Upper lobe of left lung (tissue), 4 donors: Measurements from ENCODE around the gene CLDN6.

Experiments
- CTCF ChIP-seq, 6 experiments: fragments of 450-650 bp in 4 of 6; fragments of 200-600 bp in 2 of 6; sonication (generic) in 2 of 6; IDR thresholded peaks; one replicate each; pipeline ENCODE4 v1.5.1; 2016 to 2019; ENCODE audit warnings: antibody characterized with exemption in 6 of 6
- EP300 ChIP-seq, 4 donors: sonication (generic); formaldehyde crosslinking; IDR thresholded peaks; one replicate each; pipeline ENCODE4 v1.5.1; 2017; ENCODE audit warnings: antibody characterized with exemption in 4 of 4, control low read depth in 2 of 4
- POLR2AphosphoS5 ChIP-seq, 2 donors: sonication (generic); formaldehyde crosslinking; IDR thresholded peaks; one replicate each; pipeline ENCODE4 v1.5.1; 2017; ENCODE audit warnings: antibody characterized with exemption in 2 of 2

DNA sequence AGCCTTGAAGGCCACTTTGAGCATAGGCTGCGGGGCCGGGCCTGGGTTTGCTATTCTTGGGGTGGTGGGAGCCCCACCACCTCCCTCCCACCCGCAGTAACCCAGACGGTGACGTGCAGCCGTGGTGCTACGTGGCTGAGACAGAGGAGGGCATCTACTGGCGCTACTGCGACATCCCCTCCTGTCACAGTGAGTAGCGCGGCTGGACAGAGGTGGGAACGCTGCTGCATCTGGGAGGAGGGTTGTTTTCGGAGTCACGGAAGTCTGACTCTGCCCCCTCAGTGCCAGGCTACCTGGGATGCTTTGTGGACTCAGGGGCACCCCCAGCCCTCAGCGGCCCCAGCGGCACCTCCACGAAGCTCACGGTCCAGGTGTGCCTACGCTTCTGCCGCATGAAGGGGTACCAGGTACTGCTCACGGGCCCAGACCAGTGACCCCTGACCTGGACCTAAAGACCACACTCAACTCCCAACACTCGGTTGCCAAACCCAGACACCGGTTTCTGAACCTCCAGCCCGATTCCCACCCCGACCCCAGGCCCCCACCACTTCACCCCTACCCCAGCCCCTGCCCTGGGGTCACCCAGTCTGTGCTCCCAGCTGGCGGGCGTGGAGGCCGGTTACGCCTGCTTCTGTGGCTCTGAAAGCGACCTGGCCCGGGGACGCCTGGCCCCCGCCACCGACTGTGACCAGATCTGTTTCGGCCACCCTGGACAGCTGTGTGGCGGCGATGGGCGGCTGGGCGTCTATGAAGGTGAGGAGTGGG is 51.8 kb downstream of the CLDN6 start:
- no peak for TF ChIP-seq CTCF (IDR thresholded peaks at IDR 0.05)
- TF ChIP-seq POLR2AphosphoS5 (IDR thresholded peaks at IDR 0.05) = no peak
- TF ChIP-seq EP300 (IDR thresholded peaks at IDR 0.05) = no peak
